Pons (tissue), 1 donor: ENCODE results near the gene FAM163B.

ENCODE experiments used
- DNase-seq: peaks from one replicate; pipeline ENCODE4 v3.0.0-alpha.2; 2016; ENCODE audit warnings: low spot score

Gene FAM163B

GRCh38 chr9:133543772-133544467, 65.3 kb downstream of the FAM163B start:
- DNase-seq: no peak

DNA sequence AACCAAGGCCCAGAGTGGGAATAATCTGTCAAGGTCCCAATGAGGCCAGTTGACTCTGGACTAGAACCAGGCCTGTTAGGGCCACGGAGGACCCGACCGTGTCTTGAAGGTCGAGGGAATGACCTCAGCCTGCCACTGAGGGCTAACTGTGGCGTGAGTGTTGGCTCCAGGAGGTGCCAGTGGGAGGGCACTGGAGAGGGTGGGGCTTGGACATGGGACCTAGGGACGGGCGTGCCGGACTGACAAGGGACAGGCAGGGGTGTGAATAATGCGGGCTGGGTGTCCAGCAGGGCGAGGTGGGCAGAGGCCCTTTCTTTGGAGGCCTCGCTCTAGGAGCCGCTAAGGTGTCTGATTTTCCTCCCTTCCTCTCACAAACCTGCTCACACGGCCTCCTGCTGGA, 67.2 kb downstream of the FAM163B start:
- DNase-seq: no peak

DNA sequence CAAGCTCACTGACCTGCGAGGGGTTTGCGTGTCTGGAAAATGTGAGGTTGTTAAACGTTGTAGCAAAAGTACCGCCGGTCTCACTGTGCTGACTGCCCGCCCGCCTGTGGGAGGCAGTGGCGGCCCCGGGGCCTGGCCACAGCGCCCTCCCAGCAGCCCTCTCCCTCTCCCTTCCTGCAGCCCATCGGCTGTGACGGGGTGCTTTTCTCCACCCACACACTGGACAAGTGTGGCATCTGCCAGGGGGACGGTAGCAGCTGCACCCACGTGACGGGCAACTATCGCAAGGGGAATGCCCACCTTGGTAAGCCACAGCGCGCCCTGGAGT, 68.5 kb downstream of the FAM163B start:
- DNase-seq: no peak

- DNase-seq: no peak
Measured at GRCh38 chr9:133539991-133540697, 69.0 kb downstream of the FAM163B start.

GRCh38 chr9:133538851-133539833, 70.0 kb downstream of the FAM163B start:
- DNase-seq: no peak

GRCh38 chr9:133538176-133538575, 71.0 kb downstream of the FAM163B start:
- DNase-seq: no peak

DNA sequence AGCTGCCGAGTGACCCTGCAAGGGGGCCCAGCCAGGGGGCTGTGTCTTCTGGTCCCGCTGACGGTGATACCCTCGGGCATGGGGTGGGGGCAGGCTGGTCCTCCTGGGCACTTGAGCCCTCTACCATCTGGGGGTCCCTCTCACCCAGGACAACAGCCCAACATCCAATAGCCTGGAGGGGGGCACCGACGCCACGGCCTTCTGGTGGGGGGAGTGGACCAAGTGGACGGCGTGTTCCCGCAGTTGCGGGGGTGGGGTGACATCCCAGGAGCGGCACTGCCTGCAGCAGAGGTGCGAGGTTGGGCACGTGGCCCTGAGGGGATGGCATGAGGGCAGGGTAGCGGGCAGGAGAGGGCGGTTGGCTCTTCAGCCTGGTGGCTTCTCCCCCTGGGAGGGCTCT, 71.9 kb downstream of the FAM163B start:
- no peak for DNase-seq

- no peak for DNase-seq
Measured at GRCh38 chr9:133536536-133536935, 72.7 kb downstream of the FAM163B start.

DNA sequence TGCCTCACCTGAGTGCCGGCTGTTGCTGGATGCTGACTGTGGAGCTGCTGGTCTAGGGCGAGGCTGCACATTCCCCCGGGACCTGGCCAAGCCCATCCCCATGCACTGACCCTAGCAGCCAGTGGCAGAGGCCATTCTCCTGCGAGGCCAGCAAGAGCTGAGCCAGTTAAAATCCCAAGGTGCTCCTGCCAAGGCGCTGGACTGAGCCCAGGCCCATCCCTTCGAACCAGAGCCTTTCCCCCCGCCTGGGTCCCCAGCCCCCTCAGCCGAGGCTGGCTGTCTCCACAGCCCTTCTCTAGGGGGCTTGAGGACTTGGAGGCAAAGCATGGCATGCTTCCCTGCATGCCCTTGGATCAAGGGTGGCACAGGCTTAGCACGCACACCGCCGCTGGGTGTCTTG, 73.1 kb downstream of the FAM163B start:
- no peak for DNase-seq

- no peak for DNase-seq
Measured at GRCh38 chr9:133535306-133535877, 73.8 kb downstream of the FAM163B start.

GRCh38 chr9:133534346-133535291, 74.6 kb downstream of the FAM163B start, which contains the start of gene ADAMTSL2:
ADAMTSL2 (plus strand) TSS chr9:133534704; CDS start chr9:133536713, 2,009 bp downstream.
- peak; percentile 74 for DNase-seq

DNA sequence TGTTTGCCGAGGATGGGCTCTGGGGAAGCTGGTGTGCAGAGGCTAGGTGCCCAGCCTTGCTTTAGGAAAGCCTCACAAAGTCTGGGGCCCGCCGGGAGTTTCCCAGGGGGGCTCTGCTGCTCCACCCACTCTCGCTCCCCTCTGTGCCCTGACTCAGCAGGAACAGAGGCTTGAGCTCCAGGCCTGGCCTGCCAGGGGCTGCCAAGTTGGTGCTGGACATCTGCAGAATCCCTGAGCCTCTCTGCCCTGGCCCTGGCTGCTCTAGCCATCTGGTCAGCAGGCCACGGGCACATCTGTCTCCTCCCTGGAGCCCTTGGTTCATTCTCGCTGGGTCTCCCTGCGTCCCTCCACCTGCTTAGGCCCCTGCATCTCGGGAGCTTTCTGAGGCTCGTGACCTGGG, 75.3 kb downstream of the FAM163B start:
- no peak for DNase-seq

- peak; percentile 74 for DNase-seq
Measured at GRCh38 chr9:133532937-133533668, 76.1 kb downstream of the FAM163B start.

DNA sequence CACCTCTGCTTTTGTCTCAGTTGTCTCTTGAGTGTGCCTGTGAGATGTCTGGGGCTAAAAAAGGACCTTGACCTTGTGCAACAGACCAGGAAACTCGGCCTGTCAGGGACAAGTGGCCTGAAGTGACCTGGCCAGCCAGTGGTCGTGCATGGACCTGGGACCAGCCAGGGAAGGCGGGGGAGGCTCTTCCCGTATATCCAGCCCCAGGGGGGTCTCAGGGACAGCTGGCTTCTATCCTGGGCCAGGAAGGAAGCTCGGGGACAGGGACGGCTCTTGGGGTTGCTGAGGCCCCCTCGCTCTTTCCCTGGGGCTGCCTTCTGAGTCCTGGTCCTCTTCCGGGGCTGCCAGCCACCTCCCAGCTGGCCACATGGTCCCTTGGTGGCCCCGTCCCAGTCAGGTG, 77.9 kb downstream of the FAM163B start:
- DNase-seq: no peak

DNA sequence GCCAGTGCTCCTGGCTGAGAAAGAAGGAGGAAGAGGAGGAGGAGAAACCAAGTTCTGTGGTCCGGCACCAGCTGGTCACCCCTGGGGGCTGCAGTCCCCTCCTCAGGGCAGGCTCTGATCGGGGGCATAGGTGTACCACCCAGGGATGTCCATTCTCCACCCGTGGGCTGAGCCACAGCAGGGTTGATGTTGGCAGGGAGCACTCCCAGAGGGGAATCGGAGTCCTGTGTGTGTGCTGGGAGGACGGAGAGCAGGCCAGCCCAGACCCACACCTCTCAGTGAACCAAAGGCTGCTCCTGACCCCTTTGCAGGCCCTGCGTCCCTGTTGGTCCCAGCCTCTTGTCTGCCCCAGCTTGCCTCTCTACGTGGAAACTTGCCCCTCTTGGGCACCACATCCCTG, 79.3 kb downstream of the FAM163B start:
- no peak for DNase-seq

DNA sequence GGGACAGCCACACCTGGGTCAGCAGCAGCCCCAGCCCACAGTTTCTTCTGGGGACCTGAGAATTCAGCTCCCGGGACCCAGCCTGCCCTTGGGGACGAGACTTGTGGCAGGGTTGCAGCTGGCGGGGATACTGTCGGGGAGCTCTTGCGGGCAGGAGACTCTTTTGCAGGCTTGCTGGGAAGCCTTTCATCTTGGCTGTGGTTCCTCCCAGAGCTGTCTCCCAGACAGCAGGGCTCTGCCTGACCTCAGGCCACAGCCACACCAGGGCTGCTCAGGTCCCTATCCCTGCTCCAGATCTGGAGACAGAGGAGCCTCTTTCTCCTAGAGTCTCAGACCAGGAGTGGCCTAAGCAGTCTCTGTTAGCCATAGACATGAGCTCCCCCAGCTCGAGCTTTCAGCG, 79.7 kb downstream of the FAM163B start:
- no peak for DNase-seq

GRCh38 chr9:133528876-133529241, 80.3 kb downstream of the FAM163B start:
- DNase-seq: no peak

DNA sequence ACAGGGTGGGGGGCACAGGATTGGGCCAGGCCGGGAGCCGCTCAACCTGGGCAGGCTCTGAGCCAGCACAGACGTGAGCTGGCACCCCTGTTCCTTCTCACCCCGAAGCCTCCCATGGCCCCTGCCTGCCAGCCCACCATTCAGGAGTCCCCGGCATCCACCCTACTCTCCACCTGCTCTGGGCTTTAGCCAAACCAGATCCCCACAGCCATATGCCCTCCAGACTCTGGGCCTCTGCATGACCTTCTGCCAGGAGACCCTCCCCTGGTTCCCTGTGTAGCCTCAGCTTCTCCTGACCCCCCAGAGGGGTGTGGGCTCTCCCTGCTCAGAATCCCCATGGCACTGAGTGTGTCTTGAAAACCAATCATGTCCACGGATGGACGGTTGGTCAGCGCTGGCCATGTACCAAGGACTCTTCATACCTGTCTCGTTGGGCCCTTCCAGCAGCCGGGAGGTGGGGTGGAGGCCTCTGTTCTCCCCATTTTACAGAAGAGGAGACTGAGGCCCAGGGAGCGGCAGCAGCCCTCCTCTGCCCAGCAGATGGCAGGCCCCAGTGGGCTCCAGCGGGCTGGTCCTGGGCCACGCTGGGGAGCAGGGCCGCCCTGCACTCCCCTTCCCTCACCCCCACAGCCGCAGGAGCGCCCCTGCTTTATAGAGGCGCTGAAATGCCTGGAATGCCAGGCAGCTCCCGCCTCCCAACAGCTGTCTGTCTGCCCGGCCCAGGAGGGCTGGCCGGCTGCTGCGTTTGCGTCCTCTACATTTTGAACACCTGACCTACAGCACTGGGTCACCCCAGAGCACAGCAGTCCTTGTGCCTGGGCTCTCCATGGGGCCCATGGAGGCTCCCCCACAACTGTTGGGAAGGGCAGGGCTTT, 81.0 kb downstream of the FAM163B start:
- DNase-seq: no peak

DNA sequence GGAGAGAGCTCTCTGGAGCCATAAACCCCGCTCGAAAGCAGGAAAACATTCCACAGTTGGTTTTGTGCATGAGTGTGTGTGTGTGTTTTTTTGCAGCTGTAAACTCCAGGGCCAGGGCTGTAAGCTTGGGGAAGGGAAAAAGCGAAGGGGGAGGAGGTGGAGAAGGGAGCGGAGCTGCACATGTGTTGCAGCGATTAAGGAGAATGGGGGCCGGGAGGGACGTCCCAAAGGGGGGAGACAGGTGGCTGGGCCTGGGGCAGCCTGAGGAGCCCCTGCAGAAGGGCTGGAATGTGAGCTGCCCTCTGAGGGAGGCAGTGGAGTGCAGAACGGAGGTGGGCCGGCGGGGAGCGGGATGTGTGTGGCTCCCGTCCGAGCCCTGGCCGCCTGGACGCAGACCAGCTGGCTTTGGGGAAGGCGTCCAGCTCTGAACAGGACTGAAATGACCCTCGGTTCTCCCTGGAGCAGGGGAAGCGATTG, 81.7 kb downstream of the FAM163B start:
- no peak for DNase-seq
